Measurements from ENCODE around the gene NUDT2.
"Not testable (repeated sequence)": the region's sequence is repeated elsewhere in the genome, so short reads cannot be mapped to it uniquely, and the experiment has no call there.

Gene NUDT2

DNA sequence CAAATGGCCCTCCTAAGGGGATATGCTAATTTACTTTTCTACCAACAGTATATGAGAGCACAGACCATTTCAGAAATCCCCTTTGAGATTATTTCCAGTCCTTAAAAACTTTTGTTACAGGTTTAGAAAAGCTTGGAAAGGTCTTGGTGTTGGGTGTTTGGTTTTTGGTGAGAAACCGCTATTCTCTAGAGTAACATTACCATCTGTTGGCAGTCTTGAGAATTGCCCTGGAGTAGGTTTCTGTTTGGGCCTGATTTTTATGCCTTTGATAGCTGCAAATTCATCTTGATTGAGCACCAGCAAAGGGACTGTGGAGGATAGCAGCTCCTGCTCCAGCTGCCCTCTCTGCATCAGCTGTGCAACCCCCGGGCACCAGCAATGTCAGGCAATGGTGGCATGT is 8.0 kb downstream of the NUDT2 start:
- no peak for DNase-seq

- DNase-seq = not testable (repeated sequence)
Observed at GRCh38 chr9:34338079-34338478, 8.7 kb downstream of the NUDT2 start.

DNA sequence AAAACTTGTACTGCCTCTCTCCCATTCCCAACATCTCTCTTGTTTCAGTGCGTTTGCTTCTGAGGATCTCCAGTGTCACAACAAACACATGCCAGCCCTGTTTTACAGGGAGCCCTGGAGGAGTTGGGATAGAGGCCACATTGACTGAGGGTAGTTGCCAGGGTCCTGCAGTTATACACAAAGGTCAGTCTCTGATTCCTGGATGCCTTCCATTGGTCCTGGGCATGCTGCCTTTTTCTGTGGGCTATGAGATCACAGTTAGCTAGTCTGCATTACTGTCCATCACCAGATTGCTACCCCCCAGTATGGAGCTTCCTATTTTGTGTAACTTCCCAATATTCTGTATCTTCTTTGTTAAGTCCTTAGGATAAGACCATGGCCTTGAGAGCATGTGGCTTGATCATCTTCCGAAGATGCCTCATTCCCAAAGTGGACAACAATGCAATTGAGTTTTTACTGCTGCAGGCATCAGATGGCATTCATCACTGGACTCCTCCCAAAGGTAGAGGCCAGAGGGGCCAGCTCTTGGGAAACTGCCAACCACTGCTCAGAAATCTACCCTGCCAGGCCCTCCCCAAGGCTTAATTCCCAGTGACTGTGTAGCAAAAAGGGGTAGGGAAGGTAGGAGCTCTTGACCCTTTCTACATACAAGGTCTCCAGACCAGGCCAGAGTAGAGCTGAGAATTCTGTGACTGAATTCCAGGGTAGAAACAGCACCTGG is 9.5 kb downstream of the NUDT2 start:
- DNase-seq = no peak

DNA sequence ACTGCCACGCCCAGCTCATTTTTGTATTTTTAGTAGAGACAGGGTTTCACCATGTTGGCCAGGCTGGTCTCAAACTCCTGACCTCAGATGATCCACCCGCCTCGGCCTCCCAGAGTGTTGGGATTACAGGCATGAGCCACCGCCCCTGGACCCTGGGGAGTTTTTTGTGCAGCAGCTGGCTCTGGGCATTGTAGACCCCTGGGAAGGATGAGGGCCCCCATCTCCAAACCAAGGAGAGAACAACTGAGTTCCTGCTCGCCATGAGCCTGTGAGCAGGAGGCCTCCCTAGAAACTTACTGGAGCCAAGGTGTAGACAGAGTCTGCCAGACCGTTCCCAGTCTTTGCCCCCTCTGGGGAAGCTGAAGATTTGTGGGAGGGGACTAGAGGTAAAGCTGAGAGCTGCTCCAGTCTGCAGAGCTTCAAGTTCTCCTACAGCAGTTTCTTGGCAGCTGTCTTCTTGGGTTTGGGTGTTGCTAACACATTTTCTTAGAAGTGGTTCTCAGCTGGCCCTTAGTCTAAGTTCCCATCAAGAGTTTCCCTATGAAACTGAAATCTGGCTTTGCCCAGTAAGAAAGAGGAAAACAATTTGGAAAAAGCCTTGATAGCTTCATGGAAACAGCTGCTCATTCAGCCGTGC is 12.4 kb downstream of the NUDT2 start:
- DNase-seq = no peak

DNA sequence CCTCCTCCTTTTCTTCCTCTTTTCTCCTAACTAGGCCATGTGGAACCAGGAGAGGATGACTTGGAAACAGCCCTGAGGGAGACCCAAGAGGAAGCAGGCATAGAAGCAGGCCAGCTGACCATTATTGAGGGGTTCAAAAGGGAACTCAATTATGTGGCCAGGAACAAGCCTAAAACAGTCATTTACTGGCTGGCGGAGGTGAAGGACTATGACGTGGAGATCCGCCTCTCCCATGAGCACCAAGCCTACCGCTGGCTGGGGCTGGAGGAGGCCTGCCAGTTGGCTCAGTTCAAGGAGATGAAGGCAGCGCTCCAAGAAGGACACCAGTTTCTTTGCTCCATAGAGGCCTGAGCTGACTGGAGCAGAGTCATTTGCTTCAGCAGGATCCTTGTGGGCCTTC is 13.7 kb downstream of the NUDT2 start:
- DNase-seq = no peak

- no peak for DNase-seq
Observed at GRCh38 chr9:34343605-34344004, 14.2 kb downstream of the NUDT2 start.

DNA sequence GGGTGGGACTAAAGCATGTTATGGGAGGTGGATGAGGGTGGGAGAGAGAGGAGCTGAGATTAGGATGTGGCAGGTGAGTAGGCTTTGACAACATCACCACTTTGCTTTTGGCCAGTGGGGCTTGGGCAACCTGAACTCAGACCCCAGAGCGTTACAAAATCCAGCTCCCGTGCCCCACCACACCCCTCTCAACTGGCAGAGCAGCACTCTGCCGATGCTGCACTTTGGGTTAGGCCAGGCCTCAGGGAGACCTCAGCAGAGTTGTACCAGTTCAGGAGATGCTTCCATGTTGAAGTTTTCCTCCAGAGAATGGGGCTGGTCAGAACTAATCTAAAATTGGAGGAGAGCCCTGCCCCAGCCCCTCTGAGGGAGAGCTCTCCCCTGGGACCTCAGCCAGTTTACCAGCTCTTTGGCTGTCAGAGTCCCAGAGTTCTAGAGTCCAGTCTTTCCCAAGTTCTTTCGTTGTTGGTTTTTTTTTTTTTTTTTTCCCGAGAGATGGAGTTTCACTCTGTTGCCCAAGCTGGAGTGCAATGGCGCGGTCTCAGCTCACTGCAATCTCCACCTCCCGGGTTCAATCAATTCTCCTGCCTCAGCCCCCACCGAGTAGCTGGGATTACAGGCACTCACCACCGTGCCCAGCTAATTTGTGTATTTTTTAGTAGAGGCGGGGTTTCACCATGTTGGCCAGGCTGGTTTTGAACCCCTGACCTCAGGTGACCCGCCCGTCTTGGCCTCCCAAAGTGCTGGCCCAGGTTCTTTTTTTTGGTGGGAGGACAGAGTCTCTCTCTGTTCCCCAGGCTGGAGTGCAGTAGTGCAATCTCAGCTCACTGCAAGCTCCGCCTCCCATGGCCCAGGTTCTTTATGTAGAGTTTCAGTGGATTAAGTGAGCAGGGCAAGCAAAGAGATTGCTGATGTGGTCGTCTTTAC is 17.8 kb downstream of the NUDT2 start:
- no peak for DNase-seq

- DNase-seq = no peak
Observed at GRCh38 chr9:34347800-34348158, 18.4 kb downstream of the NUDT2 start.

GRCh38 chr9:34349324-34349723 is 20.0 kb downstream of the NUDT2 start:
- no peak for DNase-seq

- DNase-seq = not testable (repeated sequence)
Observed at GRCh38 chr9:34352122-34352652, 22.8 kb downstream of the NUDT2 start.

- DNase-seq = not testable (repeated sequence)
Observed at GRCh38 chr9:34352957-34353356, 23.6 kb downstream of the NUDT2 start.

DNA sequence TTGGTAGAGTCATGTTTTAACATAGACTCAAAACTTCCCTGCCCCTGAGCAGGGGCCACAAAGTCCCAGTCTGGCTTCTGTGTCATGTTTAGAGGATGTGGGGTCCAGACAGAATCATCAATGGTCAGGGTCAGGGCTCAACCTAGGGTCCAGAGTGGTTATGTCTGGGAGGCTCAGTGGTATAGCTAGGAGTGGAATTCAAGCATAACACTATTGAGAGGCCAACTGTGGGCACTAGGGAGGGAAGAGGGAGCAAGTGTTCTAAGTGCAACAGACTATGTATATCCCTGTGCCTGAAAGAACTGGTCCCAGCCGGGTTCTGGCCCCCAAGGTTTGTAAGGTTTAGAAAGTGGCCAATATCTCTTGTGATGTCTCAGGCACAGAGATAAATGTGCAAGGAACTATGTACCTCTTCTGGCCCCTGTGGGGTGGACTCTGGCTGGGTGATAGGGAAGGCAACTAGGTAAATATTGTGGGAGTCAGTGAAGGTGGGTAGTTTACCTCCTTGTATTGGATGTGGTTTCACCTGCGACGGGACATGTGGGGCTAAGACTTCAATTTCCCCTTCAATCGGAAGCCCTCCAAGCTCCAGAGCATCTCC is 33.3 kb downstream of the NUDT2 start:
- no peak for DNase-seq

DNA sequence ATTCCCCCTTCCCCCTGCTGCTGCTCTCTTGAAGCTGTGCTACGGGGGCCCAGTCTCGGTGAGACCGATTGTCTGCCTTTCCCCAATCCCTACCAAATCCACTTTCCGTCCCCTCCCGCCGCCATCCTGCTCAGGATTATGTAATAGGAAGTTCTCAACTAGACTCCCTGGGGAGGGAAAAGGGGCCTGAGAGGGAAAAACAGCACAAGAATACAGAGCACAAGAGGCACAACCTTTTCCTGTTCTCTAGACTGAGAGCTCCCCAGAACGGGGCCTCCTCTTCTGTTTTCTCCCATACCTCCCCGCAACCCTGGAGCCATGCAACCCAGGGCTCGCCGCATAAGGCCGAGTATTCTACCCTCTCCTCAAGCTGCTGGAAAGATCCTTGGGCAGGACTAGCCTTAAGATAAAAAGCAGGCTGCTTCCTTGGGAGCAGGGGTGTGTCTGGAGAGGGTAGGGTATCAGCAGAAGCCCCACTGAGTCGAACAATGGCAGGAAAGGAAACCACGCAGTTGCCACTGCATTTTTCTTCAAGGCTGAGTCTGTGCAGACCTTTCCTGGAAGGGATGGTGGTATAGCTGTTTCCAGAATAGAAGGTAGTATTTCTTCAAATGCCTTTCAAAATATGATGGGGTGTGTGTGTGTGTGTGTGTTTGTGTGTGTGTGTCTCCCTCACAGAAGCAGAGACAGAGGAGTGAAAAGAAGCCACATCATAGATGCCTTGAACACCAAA is 34.4 kb downstream of the NUDT2 start:
- no peak for DNase-seq

- DNase-seq = no peak
Observed at GRCh38 chr9:34365282-34365681, 35.9 kb downstream of the NUDT2 start.

GRCh38 chr9:34366365-34366764 is 37.0 kb downstream of the NUDT2 start:
- no peak for DNase-seq

DNA sequence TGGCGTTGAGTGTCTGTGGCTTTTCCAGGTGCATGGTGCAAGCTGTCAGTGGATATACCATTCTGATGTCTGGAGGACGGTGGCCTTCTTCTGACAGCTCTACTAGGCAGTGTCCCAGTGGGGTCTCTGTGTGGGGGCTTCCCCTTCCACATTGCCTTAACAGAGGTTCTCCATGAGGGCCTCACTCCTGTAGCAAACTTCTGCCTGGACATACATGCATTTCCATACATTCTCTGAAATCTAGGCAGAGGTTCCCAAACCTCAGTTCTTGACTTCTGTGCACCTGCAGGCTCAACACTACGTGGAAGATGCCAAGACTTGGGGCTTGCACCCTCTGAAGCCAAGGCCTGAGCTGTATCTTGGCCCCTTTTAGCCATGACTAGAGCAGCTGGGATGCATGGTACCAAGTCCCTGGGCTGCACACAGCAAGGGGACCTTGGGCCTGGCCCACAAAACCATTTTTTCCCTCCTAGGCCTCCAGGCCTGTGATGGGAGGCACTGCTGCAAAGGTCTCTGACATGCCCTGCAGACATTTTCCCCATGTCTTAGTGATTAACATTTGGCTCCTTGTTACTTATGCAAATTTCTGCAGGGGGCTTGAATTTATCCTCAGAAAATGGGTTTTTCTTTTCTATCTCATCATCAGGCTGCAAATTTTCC is 38.5 kb downstream of the NUDT2 start:
- not testable (repeated sequence) for DNase-seq

- DNase-seq = not testable (repeated sequence)
Observed at GRCh38 chr9:34368796-34369195, 39.4 kb downstream of the NUDT2 start.

DNA sequence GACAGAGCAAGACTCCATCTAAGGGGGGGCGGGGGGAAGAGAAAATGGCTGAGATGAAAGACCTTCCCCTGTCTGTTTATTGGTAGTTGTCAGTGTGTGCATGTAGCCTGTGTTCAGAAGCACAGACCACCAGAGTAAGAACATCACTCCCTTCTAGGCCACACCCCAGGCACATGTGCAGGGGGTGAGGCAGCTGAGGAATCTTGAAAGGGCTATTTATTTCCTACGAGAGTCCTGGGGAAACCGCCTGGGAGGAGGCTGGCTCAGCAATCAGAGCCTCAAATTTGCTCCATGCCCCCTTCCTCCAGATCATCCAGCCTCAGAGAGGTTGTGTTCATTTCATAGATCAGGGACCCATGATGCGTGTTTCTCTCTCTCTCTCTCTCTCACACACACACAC is 40.3 kb downstream of the NUDT2 start:
- DNase-seq = no peak

- no peak for DNase-seq
Observed at GRCh38 chr9:34370335-34370969, 41.1 kb downstream of the NUDT2 start.

DNA sequence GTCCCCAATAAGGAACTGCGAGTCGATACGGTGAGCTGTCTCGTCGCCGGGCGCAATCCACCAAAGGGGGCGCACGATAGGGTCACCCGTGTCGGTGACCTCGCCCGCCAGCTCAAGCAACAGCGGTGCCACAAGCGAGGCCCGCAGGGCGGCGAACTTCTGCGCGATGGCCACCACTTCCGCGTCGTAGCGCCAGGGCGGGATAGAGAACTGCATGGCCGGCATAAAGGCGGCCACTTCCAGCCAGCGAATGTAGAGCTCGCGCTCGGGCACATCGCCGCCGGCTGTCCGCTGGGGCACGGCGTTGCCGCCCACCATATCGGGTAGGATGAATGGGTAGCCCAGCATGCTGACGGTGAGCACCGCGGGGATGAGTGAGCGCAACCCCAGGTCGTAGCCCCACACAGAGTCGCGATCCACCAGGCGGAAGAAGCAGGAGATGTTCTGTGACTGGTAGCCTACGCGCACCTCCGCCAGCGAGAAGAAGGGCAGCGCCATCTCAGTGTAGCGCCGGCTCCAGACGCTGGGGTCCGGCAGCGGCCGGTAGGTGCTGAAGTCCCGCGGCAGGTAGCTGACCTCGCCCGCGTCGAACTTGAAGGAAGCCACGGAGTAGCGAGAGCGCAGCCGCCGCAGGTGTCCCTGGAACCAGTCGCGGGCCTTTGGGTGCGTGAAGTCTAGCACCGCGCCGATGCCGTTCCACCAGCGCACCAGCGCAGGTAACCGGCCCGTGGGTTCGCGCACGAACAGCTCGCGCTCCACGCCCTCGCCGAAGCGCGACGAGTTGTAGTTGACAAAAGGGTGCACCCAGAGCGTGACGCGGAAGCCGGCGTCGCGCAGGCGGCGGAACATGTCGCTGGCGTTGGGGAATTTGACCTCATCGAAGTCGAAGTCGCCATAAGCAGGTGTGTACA is 41.9 kb downstream of the NUDT2 start:
- DNase-seq = no peak
